Mammary epithelial cell (primary cell): Measurements from ENCODE around the gene TRIM56.

Source experiments
- EZH2 ChIP-seq: IDR thresholded peaks from 2 replicates; pipeline ENCODE4 v1.6.1; 2012; ENCODE audit warnings: low read length, inconsistent platforms, borderline replicate concordance
- TF ChIP-seq, protein P1 (sequence below), 2 donors: IDR thresholded peaks in 1 of 2; conservative IDR thresholded peaks in 1 of 2; 2 replicates each; pipeline ENCODE4 v1.5.1; 2011 to 2012; ENCODE audit warnings: inconsistent platforms in 2 of 2, low read length in 2 of 2, mild to moderate bottlenecking in 2 of 2, control low read depth in 1 of 2, low read depth in 1 of 2; ENCODE audit not compliant: insufficient read depth in 1 of 2; ENCODE audit errors: extremely low read depth in 1 of 2

DNA sequence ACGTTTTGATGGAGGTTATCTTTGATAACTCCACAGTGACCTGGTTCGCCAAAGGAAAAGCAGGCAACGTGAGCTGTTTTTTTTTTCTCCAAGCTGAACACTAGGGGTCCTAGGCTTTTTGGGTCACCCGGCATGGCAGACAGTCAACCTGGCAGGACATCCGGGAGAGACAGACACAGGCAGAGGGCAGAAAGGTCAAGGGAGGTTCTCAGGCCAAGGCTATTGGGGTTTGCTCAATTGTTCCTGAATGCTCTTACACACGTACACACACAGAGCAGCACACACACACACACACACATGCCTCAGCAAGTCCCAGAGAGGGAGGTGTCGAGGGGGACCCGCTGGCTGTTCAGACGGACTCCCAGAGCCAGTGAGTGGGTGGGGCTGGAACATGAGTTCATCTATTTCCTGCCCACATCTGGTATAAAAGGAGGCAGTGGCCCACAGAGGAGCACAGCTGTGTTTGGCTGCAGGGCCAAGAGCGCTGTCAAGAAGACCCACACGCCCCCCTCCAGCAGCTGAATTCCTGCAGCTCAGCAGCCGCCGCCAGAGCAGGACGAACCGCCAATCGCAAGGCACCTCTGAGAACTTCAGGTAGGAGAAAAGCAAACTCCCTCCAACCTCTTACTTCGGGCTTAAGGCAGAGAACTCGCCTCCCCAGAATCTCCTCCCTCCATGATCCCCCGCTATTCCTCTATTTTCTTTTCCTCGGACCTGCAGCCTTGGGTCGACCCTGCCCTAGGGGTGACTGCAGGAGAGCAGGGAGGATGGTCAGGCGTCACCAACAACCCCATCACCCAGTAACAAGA lies 41.6 kb downstream of the TRIM56 start, which contains the start of gene SERPINE1:
- TF ChIP-seq, protein P1, sequence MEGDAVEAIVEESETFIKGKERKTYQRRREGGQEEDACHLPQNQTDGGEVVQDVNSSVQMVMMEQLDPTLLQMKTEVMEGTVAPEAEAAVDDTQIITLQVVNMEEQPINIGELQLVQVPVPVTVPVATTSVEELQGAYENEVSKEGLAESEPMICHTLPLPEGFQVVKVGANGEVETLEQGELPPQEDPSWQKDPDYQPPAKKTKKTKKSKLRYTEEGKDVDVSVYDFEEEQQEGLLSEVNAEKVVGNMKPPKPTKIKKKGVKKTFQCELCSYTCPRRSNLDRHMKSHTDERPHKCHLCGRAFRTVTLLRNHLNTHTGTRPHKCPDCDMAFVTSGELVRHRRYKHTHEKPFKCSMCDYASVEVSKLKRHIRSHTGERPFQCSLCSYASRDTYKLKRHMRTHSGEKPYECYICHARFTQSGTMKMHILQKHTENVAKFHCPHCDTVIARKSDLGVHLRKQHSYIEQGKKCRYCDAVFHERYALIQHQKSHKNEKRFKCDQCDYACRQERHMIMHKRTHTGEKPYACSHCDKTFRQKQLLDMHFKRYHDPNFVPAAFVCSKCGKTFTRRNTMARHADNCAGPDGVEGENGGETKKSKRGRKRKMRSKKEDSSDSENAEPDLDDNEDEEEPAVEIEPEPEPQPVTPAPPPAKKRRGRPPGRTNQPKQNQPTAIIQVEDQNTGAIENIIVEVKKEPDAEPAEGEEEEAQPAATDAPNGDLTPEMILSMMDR (conservative IDR thresholded peaks at IDR 0.05 in 1 of 2, IDR thresholded peaks at IDR 0.05 in 1 of 2; ENCODE audit: extremely low read depth in 1 of 2, insufficient read depth in 1 of 2, low read depth in 1 of 2, low read length in 2 of 2): peak in 1 of 2 donors; percentile 22
- TF ChIP-seq EZH2: no peak
